HG02763 (cell line): Measurements from ENCODE around the gene MADCAM1.

Experiments
- ATAC-seq: cut with Tn5 transposase; IDR thresholded peaks from one replicate; pipeline ENCODE4 v1.9.1; 2021; ENCODE audit warnings: mild to moderate bottlenecking, moderate library complexity; ENCODE audit not compliant: unreplicated experiment

The MADCAM1 gene

DNA sequence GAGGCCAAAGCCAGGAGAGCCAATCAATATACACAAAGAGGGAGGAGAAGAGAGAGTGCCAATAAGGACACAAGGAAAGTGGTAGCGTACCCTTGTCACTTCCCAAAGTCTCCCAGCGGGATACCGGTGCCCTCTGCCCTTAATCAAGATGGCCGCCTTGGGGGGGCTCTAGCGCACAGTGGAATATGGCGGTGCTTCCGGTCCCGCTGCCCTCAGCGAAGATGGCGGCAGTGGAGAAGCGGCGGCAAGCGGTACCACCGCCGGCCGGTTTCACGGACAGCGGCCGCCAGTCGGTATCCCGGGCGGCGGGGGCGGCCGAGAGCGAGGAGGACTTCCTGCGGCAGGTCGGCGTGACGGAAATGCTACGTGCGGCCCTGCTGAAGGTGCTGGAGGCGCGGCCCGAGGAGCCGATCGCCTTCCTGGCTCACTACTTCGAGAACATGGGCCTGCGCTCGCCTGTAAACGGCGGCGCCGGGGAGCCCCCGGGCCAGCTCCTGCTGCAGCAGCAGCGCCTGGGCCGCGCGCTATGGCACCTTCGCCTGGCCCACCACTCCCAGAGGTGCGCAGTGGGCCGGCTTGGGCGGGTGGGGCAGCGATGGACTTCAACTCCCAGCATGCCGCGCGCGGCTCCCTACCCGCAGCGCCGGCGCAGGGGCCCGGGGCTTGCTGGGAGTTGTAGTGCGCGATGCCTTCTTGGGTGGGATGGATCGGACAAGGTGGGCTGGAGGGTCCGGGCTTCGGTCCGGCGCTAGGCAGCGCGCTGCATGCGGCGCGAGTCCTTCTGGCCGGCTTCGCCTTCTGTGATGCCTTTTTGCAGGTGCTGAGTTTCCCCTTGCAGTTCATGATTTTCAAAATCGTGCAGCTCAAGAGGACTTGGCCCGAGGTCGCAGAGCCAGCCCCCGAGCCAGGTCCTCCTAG is 11.3 kb downstream of the MADCAM1 start, which contains the start of gene TPGS1:
Gene TPGS1 (plus strand): TSS at position 212 of the 918 bp plus-strand sequence. CDS start 10 bp downstream, at position 222.
- ATAC-seq, result peak; percentile 55

DNA sequence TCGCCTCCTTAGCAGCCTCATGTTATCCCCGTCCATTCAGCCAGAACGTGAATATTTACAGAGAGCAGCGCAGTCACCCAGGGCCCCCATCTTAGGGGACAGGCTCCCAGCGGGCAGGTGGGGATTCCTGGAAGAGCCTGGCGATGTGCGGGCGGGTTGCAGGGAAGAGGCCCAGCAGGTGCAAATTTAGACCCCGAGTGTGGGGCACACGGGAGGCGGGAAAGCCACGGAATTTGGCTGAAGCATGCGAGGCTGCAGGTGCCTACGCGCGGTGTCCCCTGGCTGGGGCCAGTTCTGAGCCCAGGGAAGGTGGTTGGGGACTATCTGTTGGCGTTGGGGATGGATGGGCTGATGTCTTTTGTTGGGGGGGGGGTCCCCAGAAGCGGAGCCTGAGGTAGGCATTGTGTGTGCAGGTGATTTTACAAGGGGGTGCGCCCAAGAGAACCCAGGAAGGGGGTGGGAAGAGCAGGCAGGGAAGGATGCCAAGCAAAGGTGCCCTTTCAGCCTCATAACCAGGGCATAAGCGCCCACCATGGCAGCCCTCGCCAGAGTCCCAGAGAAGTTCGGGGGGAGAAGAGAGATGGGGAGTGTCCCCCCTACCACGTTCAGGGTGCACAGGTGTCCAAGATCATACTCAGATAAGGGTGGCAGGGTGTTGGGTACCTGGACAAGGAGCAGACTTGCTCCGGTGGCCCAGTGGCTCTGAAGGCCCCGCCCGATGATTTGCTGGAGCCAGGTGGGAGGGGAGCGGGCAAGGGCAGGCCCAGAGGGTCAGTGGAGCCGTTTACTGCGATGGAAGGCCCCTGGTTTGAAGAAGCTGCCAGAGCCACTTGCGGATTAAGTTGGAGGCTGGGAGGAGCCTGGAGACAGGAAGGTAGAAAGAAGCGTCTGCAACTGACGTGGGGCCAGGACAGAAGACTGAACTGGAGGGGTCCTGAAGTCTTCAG is 12.2 kb downstream of the MADCAM1 start:
- ATAC-seq, result no peak

DNA sequence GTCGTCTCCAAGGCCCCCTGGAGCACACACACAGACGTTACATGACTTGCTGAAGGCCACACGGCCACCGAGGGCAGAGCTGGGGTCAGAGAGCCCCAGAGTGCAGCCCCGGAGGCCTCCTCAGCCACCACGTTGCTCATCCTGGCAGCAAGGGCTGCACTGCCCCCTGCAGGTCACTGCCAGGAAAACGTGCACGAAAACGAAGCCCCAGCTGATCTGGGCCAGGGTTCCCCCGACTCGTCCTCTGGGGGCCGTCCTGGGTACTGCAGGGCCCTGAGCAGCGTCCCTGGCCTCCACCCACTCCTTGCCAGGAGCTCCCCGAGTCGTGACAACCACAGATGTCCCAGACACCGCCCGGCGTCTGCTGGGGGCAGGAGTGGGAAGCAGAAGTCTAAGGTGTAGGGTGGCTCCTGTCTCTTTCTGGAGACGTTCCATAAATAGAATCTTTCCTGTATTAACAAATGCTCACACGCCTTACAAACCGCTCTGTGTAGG is 14.4 kb downstream of the MADCAM1 start:
- ATAC-seq, result no peak

DNA sequence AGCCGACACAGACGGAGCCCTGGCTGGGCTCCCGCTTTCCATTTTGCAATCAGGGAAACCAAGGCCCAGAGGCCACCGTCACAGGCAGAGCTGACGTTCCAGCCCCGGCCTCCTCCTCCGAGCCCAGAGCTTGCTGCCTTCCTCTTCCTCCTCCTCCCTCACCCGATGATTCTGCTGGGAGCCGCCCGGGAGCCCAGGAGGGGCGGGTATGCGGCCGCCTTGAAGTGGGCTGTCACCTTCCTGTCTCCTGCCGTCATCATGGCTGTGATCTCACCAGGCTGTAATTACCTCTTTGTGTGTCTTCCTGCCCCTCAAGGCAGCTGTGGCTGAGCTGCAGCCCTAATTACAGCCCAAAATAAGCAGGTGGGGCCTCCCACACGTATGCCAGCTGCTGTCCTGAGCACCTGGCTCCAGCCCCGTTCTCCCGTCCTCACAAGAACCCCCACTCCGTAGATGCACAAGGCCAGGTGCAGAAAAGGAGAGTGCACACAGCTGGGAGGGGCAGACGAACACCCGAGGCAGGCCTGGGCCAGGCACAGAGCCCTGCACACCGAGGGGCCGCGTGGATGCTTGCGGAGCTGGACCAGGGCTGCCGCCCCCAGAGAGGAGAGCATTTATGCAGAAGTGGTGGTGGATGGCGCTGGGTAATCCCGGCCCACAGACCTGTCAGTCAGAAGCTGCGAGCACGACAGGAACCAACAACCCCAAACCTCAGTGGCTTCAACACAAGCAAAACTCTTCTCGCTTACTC is 15.0 kb downstream of the MADCAM1 start:
- no peak for ATAC-seq

DNA sequence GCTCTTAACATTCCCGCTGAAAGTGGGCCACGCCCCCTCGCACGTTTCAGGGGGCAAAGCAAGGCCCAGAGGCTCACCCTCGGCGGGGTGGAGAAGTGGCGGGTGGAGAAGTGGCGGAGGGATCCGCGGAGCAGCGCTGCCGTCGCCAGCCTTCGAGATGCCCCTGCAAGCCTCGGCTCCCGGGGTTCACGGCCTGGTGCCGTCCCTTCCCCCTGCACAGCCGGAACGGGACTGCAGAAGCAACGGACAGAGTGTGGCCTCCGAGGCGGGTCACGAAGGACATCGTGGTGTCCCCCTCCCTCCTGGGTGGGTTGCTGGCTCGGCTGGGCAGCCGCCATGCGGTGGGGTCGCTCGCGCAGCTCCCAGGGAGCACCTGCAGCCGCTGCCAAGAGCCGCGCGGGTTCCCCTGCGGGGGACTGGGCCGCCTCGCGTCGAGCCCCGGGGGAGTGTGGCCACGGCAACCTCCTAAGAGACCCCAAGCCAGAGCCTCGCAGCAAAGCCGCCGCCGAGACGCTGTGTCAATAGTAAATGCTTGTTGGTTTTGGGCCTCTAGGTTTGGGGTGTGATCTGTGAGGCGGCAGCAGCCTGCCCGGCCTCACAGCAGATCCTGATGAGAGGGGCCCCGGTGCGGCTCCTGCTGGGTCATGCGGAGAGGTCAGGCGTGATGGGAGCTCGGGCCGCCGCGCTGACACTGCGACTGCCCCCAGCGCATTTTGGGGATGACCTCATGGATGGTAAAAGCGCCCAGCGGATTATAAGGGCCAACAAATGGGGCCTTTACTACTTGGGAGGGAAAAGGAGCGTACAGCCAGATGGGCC is 16.5 kb downstream of the MADCAM1 start:
- no peak for ATAC-seq

DNA sequence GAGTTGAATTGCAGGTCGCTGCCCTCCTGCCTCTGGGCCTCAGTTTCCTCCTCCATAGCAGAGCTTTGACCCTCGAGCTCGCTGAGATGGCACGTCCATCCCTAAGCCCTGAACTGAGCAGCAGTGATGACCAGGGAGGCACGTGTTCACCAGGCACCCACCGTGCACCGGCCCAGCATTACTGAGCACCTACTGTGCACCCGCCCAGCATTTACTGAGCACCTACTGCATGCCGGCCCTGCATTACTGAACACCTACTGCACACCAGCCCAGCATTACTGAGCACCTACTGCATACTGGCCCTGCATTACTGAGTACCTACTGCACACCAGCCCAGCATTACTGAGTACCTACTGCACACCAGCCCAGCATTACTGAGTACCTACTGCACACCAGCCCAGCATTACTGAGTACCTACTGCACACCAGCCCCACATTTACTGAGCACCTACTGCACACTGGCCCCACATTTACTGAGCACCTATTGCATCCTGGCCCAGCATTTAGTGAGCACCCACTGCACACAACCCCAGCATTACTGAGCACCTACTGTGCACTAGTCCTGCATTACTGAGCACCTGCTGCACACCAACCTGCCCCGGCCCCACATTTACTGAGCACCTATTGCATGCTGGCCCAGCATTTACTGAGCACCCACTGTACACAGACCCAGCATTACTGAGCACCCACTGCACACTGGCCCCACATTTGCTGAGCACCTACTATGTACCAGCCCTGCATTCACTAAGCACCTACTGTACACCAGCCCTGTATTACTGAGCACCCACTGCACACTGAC is 17.3 kb downstream of the MADCAM1 start:
- ATAC-seq, result no peak

DNA sequence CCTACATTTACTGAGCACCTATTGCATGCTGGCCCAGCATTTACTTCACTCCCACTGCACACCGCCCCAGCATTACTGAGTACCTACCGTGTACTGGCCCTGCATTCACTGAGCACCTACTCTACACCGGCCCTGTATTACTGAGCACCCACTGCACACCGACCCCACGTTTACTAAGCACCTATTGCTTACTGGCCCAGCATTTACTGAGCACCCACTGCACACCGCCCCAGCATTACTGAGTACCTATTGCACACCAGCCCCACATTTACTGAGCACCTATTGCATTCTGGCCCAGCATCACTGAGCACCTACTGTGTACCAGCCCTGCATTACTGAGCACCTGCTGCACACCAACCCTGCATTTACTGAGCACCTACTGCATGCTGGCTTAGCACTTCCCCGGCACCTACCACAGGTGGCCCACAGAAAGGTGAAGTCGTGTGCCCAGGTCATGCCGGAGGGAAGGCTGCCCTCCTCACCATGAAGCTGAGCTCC is 17.9 kb downstream of the MADCAM1 start:
- no peak for ATAC-seq

DNA sequence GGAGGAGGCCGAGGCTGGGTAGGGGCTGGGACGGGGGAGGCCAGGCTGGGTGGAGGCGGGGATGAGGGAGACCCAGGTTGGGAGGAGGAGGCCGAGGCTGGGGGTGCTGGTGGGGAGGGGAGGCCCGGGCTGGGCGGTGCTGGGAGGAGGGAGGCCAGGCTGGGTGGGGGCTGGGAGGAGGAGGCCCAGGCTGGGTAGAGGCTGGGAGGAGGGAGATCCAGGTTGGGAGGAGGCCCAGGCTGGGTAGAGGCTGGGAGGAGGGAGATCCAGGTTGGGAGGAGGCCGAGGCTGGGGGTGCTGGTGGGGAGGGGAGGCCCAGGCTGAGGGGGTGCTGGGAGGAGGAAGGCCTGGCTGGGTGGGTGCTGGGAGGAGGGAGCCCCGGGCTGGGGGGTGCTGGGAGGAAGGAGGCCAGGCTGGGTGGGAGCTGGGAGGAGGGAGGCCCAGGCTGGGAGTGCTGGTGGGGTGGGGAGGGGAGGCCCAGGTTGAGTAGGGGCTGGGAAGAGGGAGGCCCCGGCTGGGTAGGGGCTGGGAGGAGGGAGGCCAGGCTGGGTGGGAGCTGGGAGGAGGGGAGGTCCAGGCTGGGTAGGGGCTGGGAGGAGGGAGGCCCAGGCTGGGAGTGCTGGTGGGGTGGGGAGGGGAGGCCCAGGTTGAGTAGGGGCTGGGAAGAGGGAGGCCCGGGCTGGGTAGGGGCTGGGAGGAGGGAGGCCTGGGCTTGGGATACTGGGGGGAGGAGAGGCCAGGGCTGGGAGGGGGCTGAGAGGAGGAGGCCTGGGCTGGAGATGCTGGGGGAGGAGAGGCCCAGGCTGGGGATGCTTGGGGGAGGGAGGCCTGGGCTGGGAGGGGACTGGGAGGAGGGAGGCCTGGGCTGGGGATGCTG is 21.7 kb downstream of the MADCAM1 start:
- ATAC-seq, result no peak

DNA sequence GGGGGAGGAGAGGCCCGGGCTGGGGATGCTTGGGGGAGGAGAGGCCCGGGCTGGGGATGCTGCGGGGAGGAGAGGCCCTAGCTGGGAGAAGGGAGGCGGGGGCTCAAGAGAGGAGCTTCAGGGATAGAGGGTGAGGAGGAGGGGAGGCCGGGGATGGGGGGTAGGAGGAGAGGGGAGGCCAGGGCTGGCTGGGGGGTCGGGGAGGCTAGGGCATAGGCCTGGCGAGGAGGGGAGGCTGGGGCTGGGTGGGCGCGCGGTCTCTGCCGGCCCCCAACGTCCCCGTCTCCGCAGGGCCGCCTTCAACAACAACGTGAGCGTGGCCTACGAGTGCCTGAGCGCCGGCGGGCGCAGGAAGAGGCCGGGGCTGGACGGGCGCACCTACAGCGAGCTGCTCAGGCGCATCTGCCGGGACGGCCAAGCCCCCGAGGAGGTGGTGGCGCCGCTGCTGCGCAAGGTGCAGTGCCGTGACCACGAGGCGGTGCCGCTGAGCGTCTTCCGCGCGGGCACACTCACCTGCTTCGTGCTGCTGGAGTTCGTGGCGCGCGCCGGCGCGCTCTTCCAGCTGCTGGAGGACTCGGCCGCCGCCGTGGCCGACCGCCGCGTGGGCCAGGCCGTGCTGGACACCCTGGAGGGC is 22.4 kb downstream of the MADCAM1 start:
- no peak for ATAC-seq

DNA sequence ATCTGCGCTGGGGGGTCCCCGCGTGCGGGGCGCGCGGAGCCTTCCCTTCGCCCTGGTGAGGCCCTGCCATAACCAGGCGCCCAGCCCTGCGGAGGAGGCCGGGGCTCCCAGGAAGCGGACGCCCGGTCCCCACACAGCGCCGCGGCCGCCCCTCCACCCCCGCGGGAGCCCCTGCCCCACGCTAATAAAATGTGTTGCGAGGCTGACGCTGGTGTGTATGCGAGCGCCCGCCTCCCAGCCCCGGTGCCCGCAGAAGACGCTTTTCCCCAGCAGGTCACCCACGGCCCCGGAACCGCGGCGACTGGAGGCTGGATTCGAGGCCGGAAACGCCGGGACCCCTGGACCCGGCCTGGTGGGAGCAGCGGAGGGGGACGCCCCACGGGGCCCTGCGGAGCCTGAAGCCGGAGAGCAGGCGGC is 23.2 kb downstream of the MADCAM1 start:
- ATAC-seq, result no peak

DNA sequence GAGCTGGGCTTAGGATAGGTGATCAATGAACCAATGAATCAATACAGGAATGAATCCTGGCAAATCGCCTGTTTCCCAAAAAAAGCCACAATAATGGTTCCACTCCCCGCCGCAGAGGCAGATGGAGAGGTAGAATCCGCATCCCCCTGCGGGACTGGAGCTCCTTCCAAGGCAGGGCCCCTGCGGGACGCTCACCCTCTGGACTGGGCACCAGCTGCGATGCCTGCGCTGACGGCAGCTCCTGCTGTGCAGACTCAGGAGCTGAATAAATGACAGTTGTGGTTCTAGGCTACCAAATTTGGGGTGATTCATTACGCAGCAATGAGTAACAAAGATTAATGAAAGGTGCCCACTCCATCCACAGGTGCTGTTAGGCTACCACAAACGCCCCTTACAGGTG is 26.4 kb downstream of the MADCAM1 start:
- ATAC-seq, result no peak

DNA sequence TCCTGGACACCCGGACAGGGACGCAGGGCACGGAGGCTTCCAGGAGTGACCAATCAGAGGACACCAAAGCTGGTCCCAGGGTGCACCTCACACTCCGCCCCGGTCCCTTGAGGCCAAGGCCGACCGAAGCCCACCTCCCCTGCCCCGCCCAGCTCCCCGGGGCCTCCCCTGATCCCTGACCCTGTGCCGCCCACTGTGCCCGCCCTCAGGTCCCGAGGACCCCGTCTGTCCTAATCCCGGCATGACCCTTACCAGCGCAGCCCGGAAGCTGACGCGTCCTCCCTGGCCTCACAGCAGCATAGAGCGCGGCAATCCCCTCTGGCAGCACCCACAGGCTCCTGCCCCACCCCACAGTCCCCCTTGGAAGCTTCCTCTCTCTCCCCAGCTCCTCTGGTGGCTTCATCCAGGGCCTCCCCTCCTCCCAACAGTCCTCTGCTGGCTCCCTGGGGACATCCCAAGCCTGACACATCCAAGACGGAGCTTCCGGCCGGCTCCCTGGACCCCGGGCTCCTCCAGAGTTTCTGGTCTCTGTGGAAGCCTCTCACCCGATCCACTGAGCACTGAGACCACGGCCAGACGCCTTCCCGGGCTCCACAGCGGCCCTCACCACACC is 27.9 kb downstream of the MADCAM1 start:
- no peak for ATAC-seq

DNA sequence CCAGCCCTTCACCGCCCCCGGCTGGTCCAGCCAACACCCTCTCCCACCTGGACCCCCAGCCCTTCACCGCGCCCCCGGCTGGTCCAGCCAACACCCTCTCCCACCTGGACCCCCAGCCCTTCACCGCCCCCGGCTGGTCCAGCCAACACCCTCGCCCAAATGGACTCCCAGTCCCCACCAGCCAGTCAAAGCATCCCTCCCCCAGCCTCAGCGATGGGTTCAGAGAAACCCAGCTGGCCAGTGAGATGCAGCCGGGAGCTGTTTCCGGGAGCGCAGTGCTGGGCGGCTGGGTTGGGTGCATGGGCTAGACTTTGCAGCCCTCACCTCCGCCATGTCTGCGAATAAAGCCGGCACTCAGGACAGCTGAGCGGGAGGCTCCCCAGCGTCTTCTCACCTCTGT is 28.7 kb downstream of the MADCAM1 start:
- no peak for ATAC-seq

DNA sequence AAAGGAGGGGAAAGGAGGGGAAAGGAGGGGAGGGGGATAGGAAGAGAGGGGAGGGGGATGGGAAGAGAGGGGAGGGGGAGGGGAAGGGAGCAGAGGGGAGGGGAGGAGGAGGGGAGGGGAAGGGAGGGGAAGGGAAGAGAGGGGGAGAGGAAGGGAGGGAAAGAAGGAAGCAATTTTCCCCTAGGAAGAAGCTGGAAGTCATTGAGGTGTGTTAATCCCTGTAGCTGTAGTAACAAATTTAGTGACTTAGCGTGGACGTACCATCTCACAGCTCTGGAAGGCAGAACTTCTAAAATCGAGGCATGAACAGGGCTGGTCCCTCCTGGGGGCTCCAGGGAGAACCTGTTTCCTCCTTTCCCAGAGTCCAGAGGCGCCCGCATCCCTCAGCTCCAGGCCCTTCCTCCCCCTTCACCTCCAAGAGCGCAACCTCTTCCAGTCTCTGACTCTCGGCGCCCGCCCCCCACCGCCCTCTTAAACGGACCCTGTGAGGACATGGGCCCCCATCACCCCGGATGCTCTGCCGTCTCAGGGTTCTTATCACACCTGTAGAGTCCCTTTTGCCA is 29.7 kb downstream of the MADCAM1 start:
- ATAC-seq, result no peak

DNA sequence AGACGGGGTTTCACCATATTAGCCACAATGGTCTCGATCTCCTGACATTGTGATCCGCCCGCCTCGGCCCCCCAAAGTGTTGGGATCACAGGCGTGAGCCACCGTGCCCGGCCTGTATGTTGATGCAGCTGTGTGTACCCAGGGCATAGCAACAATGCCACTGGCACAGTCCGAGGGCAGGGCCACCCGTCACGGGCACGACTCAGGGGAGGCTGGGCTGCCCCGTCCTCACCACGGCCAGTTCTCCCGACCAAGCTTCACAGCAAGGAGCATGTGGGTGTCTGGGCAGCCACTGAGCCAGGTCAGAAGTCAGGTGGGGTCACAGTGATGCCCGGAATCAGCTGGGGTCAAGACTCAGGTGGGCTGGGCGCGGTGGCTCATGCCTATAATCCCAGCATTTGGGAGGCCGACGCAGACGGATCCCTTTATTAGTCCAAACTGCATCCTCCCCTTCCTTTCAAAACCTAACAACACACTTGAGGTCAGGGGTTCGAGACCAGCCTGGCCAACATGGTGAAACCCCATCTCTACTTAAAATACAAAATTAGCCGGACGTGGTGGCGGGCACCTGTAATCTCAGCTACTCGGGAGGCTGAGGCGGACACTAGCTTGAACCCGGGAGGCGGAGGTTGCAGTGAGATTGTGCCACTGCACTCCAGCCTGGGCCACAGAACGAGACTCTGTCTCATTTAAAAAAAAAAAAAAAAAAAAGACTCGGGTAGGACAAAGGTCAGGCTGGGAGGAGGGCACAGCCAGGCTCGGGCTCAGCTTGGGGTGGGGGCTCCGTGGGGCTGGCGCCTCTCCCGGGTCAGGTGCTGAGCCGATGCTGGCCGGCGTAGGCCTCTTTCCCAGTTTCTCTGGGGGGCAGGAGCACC is 34.1 kb downstream of the MADCAM1 start:
- ATAC-seq, result no peak
